CD4-positive, alpha-beta T cell (primary cell): ENCODE results near the gene CCDC136. TPM values are rescaled to one million over a fixed set of nuclear protein-coding genes. Genes with fewer than 3 reads are reported as not detected.

Experiments
- ATAC-seq: fragments of 200-7000 bp; cut with Tn5 transposase; one replicate; pipeline ENCODE4 v1.10.0; 2022; ENCODE audit warnings: mild to moderate bottlenecking; ENCODE audit not compliant: poor library complexity
- CTCF ChIA-PET: fragments of 350-600 bp; sonication (Branson Sonifier 250); formaldehyde crosslinking; loops from one replicate; lab custom pipeline; 2021; ENCODE audit warnings: antibody characterized with exemption, inconsistent platforms; lab: Charles Lee
- POLR2A ChIA-PET: fragments of 350-600 bp; sonication (Branson Sonifier 250); formaldehyde crosslinking; loops from one replicate; lab custom pipeline; 2021; ENCODE audit warnings: antibody characterized with exemption, inconsistent platforms; lab: Charles Lee
- DNase-seq, 14 experiments: peaks; one replicate each; pipeline ENCODE4 v3.0.0-alpha.2; 2013 to 2020; ENCODE audit warnings: mixed read lengths in 2 of 14
- H3K27ac ChIP-seq, 2 donors: one replicate each; pipeline versions ENCODE4 v1.5.1 to v1.7.0; 2013; ENCODE audit warnings: low read length in 2 of 2, low read depth in 1 of 2, mild to moderate bottlenecking in 1 of 2
- H3K27me3 ChIP-seq, 2 experiments: 1 replicate in 1 of 2; 2 replicates in 1 of 2; pipeline versions ENCODE4 v1.6.1 to v1.7.0; 2013; ENCODE audit warnings: low read length in 2 of 2, control low read depth in 1 of 2, mild to moderate bottlenecking in 1 of 2, moderate library complexity in 1 of 2; ENCODE audit not compliant: insufficient read depth in 2 of 2, control insufficient read depth in 1 of 2
- H3K36me3 ChIP-seq: one replicate; pipeline ENCODE4 v1.6.1; 2013; ENCODE audit warnings: low read length, control low read depth; ENCODE audit not compliant: insufficient read depth
- H3K4me1 ChIP-seq: one replicate; pipeline ENCODE4 v1.6.1; 2013; ENCODE audit warnings: low read length, control low read depth; ENCODE audit not compliant: insufficient read depth
- H3K4me3 ChIP-seq: one replicate; pipeline ENCODE4 v1.5.1; 2013; ENCODE audit warnings: mild to moderate bottlenecking, low read length, moderate library complexity
- H3K9me3 ChIP-seq, 2 experiments: 1 replicate in 1 of 2; 2 replicates in 1 of 2; pipeline versions ENCODE4 v1.6.1 to v1.7.0; 2013; ENCODE audit warnings: low read length in 2 of 2, mild to moderate bottlenecking in 2 of 2, control low read depth in 1 of 2, moderate library complexity in 1 of 2; ENCODE audit not compliant: control insufficient read depth in 1 of 2, insufficient read depth in 1 of 2
- H3K27ac Mint-ChIP-seq: one replicate; pipeline ENCODE4 v1.8.0; 2020; ENCODE audit warnings: mixed read lengths
- H3K27me3 Mint-ChIP-seq: one replicate; pipeline ENCODE4 v1.8.0; 2021; ENCODE audit warnings: mixed read lengths
- H3K36me3 Mint-ChIP-seq: one replicate; pipeline ENCODE4 v1.8.0; 2021; ENCODE audit warnings: low read depth, mixed read lengths
- H3K4me1 Mint-ChIP-seq: one replicate; pipeline ENCODE4 v1.8.0; 2021; ENCODE audit warnings: low read depth, mixed read lengths
- H3K4me3 Mint-ChIP-seq: one replicate; pipeline ENCODE4 v1.8.0; 2020; ENCODE audit warnings: mild to moderate bottlenecking, mixed read lengths
- H3K9me3 Mint-ChIP-seq: one replicate; pipeline ENCODE4 v1.8.0; 2020; ENCODE audit warnings: mixed read lengths
- intact Hi-C, 2 experiments: fragments of 100-400 bp; cut with DNase I in 1 of 2; cut with micrococcal nuclease in 1 of 2; formaldehyde crosslinking; loops; one replicate each; pipeline versions ENCODE4 v1.15.1 to v1.9.0; 2023 to 2025; cut with DNase I, micrococcal nuclease
- total RNA-seq, 174 experiments: library from RNA in 2 of 174; stranded (reverse) in 2 of 174; gene quantifications; one replicate each; pipeline ENCODE4 v1.2.3 and lab custom pipeline; 2021 to 2026
- TF ChIP-seq, protein P1 (sequence below): fragments of 200-600 bp; IDR thresholded peaks from one replicate; pipeline ENCODE4 v1.8.0; 2022; ENCODE audit warnings: antibody characterized with exemption, mild to moderate bottlenecking

Gene CCDC136
- total RNA-seq, 2 experiments from 2014 or later = 4.5 to 4.9 TPM

DNA sequence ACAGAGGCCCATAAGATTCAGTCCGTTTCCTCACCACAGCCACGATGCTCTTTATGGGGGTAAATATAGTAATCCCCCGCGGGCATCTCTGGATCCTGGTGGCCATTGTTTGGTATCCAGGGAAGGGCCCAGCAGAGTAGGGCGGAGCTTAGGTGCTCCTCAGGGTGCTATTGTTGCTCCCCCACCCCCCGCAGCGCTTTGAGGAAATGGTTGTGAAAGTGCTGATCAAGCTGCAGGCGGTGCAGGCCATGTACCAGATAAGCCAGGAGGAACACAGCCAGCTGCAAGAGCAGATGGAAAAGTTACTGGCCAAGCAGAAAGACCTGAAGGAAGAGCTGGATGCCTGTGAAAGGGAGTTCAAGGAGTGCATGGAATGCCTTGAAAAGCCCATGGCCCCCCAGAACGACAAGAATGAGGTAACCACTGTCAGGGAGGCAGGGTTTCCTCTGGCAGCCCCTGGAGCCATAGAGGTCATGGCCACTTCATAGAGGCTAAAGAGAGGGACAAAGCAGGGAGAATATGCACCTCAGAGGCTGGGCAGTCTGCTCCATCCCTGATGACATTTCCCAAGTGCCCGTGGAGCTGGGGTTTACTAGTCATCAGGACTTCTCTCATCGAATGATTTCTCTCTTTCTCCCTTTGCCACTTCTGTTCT is 20.9 kb downstream of the CCDC136 start:
- Histone ChIP-seq H3K4me1 (no peaks in the 10 kb centered on the region), H3K4me3 (no peak overlapping the region), H3K9me3 (no peaks in the 10 kb centered on the region), H3K27me3 (no peaks in the 10 kb centered on the region), H3K27ac (no peak overlapping the region), H3K36me3 (peaks cover 1% of the 10 kb centered on the region)
- no peaks in the 10 kb centered on the region for H3K36me3 Mint-ChIP-seq
- no peaks in the 10 kb centered on the region for H3K4me1 Mint-ChIP-seq
- TF ChIP-seq, protein P1, sequence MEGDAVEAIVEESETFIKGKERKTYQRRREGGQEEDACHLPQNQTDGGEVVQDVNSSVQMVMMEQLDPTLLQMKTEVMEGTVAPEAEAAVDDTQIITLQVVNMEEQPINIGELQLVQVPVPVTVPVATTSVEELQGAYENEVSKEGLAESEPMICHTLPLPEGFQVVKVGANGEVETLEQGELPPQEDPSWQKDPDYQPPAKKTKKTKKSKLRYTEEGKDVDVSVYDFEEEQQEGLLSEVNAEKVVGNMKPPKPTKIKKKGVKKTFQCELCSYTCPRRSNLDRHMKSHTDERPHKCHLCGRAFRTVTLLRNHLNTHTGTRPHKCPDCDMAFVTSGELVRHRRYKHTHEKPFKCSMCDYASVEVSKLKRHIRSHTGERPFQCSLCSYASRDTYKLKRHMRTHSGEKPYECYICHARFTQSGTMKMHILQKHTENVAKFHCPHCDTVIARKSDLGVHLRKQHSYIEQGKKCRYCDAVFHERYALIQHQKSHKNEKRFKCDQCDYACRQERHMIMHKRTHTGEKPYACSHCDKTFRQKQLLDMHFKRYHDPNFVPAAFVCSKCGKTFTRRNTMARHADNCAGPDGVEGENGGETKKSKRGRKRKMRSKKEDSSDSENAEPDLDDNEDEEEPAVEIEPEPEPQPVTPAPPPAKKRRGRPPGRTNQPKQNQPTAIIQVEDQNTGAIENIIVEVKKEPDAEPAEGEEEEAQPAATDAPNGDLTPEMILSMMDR = no peak
- no peak overlapping the region for H3K27ac Mint-ChIP-seq
- ChIA-PET CTCF (no interaction called here), POLR2A (no interaction called here)
- no peaks in the 10 kb centered on the region for H3K27me3 Mint-ChIP-seq
- H3K4me3 Mint-ChIP-seq = no peak overlapping the region
- DNase-seq (no peak), ATAC-seq (no peak)
- intact Hi-C loops = no loop called here
- no peaks in the 10 kb centered on the region for H3K9me3 Mint-ChIP-seq

- H3K4me1 Mint-ChIP-seq = peaks cover under 1% of the 10 kb centered on the region
- TF ChIP-seq, protein P1 = no peak
- no peak for ATAC-seq
- intact Hi-C loops = no loop called here
- ChIA-PET CTCF (no interaction called here), POLR2A (interaction anchor here (0.6 kb wide), 1 partner anchor 394 kb away, joined by 3 read pairs; no protein-coding TSS in a partner anchor)
- H3K4me3 Mint-ChIP-seq = no peak overlapping the region
- DNase-seq = no peak
- no peaks in the 10 kb centered on the region for H3K36me3 Mint-ChIP-seq
- Histone ChIP-seq H3K4me1 (no peaks in the 10 kb centered on the region), H3K27me3 (no peaks in the 10 kb centered on the region), H3K9me3 (no peaks in the 10 kb centered on the region), H3K36me3 (no peaks in the 10 kb centered on the region), H3K4me3 (no peak overlapping the region), H3K27ac (no peak overlapping the region)
- H3K9me3 Mint-ChIP-seq = no peaks in the 10 kb centered on the region
- no peaks in the 10 kb centered on the region for H3K27me3 Mint-ChIP-seq
- no peak overlapping the region for H3K27ac Mint-ChIP-seq
Observed at GRCh38 chr7:128814499-128814898, 22.7 kb downstream of the CCDC136 start.

GRCh38 chr7:128815289-128815942 is 23.6 kb downstream of the CCDC136 start:
- Mint-ChIP-seq H3K9me3 (no peaks in the 10 kb centered on the region), H3K27me3 (no peaks in the 10 kb centered on the region), H3K36me3 (no peaks in the 10 kb centered on the region), H3K27ac (no peak overlapping the region), H3K4me1 (peaks cover 9% of the 10 kb centered on the region), H3K4me3 (no peak overlapping the region)
- POLR2A ChIA-PET = no interaction called here
- Histone ChIP-seq H3K4me1 (no peaks in the 10 kb centered on the region), H3K36me3 (no peaks in the 10 kb centered on the region), H3K27ac (no peak overlapping the region), H3K9me3 (no peaks in the 10 kb centered on the region), H3K27me3 (no peaks in the 10 kb centered on the region), H3K4me3 (no peak overlapping the region)
- no peak for DNase-seq
- TF ChIP-seq, protein P1 = no peak
- intact Hi-C loops = no loop called here
- no peak for ATAC-seq
- CTCF ChIA-PET = no interaction called here
